PFSK-1 (cell line): Measurements from ENCODE around the gene SUMO4.

Experiments
- FOXP2 ChIP-seq: optimal IDR thresholded peaks from 2 replicates; pipeline ENCODE3; 2011; ENCODE audit warnings: borderline replicate concordance, control low read depth, inconsistent platforms; ENCODE audit not compliant: insufficient read depth; ENCODE audit errors: extremely low read length, extremely low read depth
- POLR2AphosphoS5 ChIP-seq: IDR thresholded peaks from 2 replicates; pipeline ENCODE4 v1.6.1; 2012; ENCODE audit warnings: low read depth, mild to moderate bottlenecking, control low read depth, low read length, moderate library complexity
- REST ChIP-seq, 2 experiments: IDR thresholded peaks; 2 replicates each; pipeline versions ENCODE4 v1.6.1 to v1.8.0; 2011 to 2012; ENCODE audit warnings: low read depth in 2 of 2, low read length in 2 of 2, control low read depth in 1 of 2, inconsistent platforms in 1 of 2, mild to moderate bottlenecking in 1 of 2, moderate library complexity in 1 of 2; ENCODE audit not compliant: insufficient read depth in 1 of 2
- SIN3A ChIP-seq: IDR thresholded peaks from 2 replicates; pipeline ENCODE4 v1.6.1; 2012; ENCODE audit warnings: mild to moderate bottlenecking, low read length, moderate library complexity, borderline replicate concordance; ENCODE audit not compliant: insufficient read depth
- TAF1 ChIP-seq: IDR thresholded peaks from 2 replicates; pipeline ENCODE4 v1.6.1; 2012; ENCODE audit warnings: low read length, control low read depth, borderline replicate concordance; ENCODE audit not compliant: insufficient read depth

The SUMO4 gene

GRCh38 chr6:149379977-149380376 lies 20.1 kb upstream of the SUMO4 start:
- TF ChIP-seq POLR2AphosphoS5 (no peak), SIN3A (no peak), TAF1 (no peak), REST (IDR thresholded peaks at IDR 0.05; ENCODE audit: insufficient read depth in 1 of 2, low read depth in 2 of 2, low read length in 2 of 2) (no peak), FOXP2 (no peak)

GRCh38 chr6:149380523-149380922 lies 19.5 kb upstream of the SUMO4 start:
- TF ChIP-seq SIN3A (no peak), FOXP2 (no peak), TAF1 (no peak), REST (IDR thresholded peaks at IDR 0.05; ENCODE audit: insufficient read depth in 1 of 2, low read depth in 2 of 2, low read length in 2 of 2) (no peak), POLR2AphosphoS5 (no peak)

GRCh38 chr6:149383371-149383770 lies 16.7 kb upstream of the SUMO4 start:
- TF ChIP-seq FOXP2 = no peak
- no peak for TF ChIP-seq REST (IDR thresholded peaks at IDR 0.05; ENCODE audit: insufficient read depth in 1 of 2, low read depth in 2 of 2, low read length in 2 of 2)
- TF ChIP-seq POLR2AphosphoS5 = no peak

- no peak for TF ChIP-seq SIN3A
- no peak for TF ChIP-seq TAF1
- no peak for TF ChIP-seq REST (IDR thresholded peaks at IDR 0.05; ENCODE audit: insufficient read depth in 1 of 2, low read depth in 2 of 2, low read length in 2 of 2)
- TF ChIP-seq POLR2AphosphoS5 = no peak
- TF ChIP-seq FOXP2 = no peak
These were observed 15.6 kb upstream of the SUMO4 start for GRCh38 chr6:149384464-149384863.

GRCh38 chr6:149385998-149386646 lies 13.9 kb upstream of the SUMO4 start:
- TF ChIP-seq SIN3A = no peak
- no peak for TF ChIP-seq TAF1
- TF ChIP-seq FOXP2 = no peak
- TF ChIP-seq REST (IDR thresholded peaks at IDR 0.05; ENCODE audit: insufficient read depth in 1 of 2, low read depth in 2 of 2, low read length in 2 of 2) = no peak
- no peak for TF ChIP-seq POLR2AphosphoS5
